HepG2 (cell line): Measurements from ENCODE around the gene UNC5B.

Source experiments
- EED ChIP-seq: sonication (generic); formaldehyde crosslinking; IDR thresholded peaks from 2 replicates; pipeline ENCODE4 v1.5.0; 2020; ENCODE audit warnings: mild to moderate bottlenecking, missing genetic modification reagents
- POLR2AphosphoS5 ChIP-seq: IDR thresholded peaks from 2 replicates; pipeline ENCODE4 v1.6.1; 2012; ENCODE audit warnings: low read depth, low read length
- RFX5 ChIP-seq: IDR thresholded peaks from 2 replicates; pipeline ENCODE4 v1.6.1; 2011; ENCODE audit warnings: low read depth, low read length, improper control_type of control experiment
- SALL1 ChIP-seq: sonication (generic); formaldehyde crosslinking; IDR thresholded peaks from 2 replicates; pipeline ENCODE4 v1.8.0; 2022; ENCODE audit warnings: mild to moderate bottlenecking, missing genetic modification reagents
- ZNF274 ChIP-seq: sonication (generic); formaldehyde crosslinking; IDR thresholded peaks from 2 replicates; pipeline ENCODE4 v1.5.1; 2020; ENCODE audit warnings: mild to moderate bottlenecking, missing genetic modification reagents
- TF ChIP-seq, protein P1 (sequence below): IDR thresholded peaks from 2 replicates; pipeline ENCODE4 v1.6.1; 2016; ENCODE audit warnings: mild to moderate bottlenecking

DNA sequence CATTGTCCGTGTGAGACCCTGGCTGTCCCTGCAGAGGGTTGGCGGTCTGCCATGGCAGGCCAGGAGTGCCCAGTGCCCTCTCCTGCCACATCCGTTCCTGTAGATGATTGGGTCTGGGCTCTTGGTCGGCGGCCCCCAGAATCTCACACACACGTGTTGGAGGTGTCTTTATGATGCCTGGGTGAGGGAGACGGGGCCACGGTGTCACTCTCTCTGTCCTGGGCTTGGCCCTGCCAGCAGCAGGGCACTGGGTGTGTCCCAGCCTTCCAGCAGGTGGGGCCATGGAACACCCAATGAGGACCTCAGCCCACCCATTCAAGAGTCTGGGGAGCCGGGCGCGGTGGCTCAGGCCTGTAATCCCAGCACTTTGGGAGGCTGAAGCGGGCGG is 30.2 kb downstream of the UNC5B start:
- TF ChIP-seq, protein P1, sequence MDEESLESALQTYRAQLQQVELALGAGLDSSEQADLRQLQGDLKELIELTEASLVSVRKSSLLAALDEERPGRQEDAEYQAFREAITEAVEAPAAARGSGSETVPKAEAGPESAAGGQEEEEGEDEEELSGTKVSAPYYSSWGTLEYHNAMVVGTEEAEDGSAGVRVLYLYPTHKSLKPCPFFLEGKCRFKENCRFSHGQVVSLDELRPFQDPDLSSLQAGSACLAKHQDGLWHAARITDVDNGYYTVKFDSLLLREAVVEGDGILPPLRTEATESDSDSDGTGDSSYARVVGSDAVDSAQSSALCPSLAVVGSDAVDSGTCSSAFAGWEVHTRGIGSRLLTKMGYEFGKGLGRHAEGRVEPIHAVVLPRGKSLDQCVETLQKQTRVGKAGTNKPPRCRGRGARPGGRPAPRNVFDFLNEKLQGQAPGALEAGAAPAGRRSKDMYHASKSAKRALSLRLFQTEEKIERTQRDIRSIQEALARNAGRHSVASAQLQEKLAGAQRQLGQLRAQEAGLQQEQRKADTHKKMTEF = no peak
- TF ChIP-seq RFX5 = no peak
- TF ChIP-seq POLR2AphosphoS5 = no peak
- TF ChIP-seq EED (CRISPR knock-in tag) = no peak
- TF ChIP-seq ZNF274 = no peak
- TF ChIP-seq SALL1 (CRISPR knock-in tag) = no peak
